ENCODE results near the gene FEM1B. TPM values are rescaled to one million over a fixed set of nuclear protein-coding genes. Genes with fewer than 3 reads are reported as not detected.

The FEM1B gene
- total RNA-seq, 1 donor from 2014 or later: 73.8 TPM

Other genes with a start within 250 kb of the FEM1B start
- gene PIAS1, start 223.4 kb upstream of the FEM1B start, total RNA-seq: 45.0 TPM
- 4.3 TPM for gene CALML4, start 72.4 kb upstream of the FEM1B start, total RNA-seq
- gene CLN6, start 48.0 kb upstream of the FEM1B start, total RNA-seq: 10.9 TPM
- gene ITGA11, start 154.4 kb downstream of the FEM1B start, total RNA-seq: 6.3 TPM

All from tongue (tissue), 1 donor.